MM.1S (cell line): ENCODE measurements around the gene RPAP3.

Source experiments
- CTCF ChIP-seq: fragments of 300-600 bp; sonication (generic); IDR thresholded peaks from 2 replicates; pipeline ENCODE4 v1.5.1; 2016; ENCODE audit warnings: antibody characterized with exemption, low read length, mixed read lengths
- EZH2phosphoT487 ChIP-seq: fragments of 300-600 bp; sonication (generic); IDR thresholded peaks from 2 replicates; pipeline ENCODE4 v1.6.1; 2018; ENCODE audit warnings: antibody characterized with exemption, low read length

- no peak for TF ChIP-seq CTCF
- TF ChIP-seq EZH2phosphoT487: no peak
Observed at GRCh38 chr12:47721431-47721973, 15.7 kb upstream of the RPAP3 start.
